GM19452 (cell line): ENCODE measurements around the gene TRAF4.

Experiments used
- ATAC-seq: cut with Tn5 transposase; IDR thresholded peaks from one replicate; pipeline ENCODE4 v1.9.1; 2021; ENCODE audit not compliant: unreplicated experiment

Gene TRAF4

GRCh38 chr17:28747051-28747691 is 3.4 kb downstream of the TRAF4 start:
- no peak for ATAC-seq

GRCh38 chr17:28747801-28748750 is 4.3 kb downstream of the TRAF4 start:
- ATAC-seq = no peak

GRCh38 chr17:28748852-28749515 is 5.2 kb downstream of the TRAF4 start:
- no peak for ATAC-seq

- ATAC-seq = peak; percentile 18
These were observed 5.8 kb downstream of the TRAF4 start for GRCh38 chr17:28749516-28750177.

- ATAC-seq = peak; percentile 72
These were observed 6.6 kb downstream of the TRAF4 start for GRCh38 chr17:28750178-28751047.

- ATAC-seq = no peak
These were observed 8.0 kb downstream of the TRAF4 start for GRCh38 chr17:28751600-28752366.

- ATAC-seq = no peak
These were observed 11.7 kb downstream of the TRAF4 start for GRCh38 chr17:28755486-28755885.

- ATAC-seq = no peak
These were observed 12.4 kb downstream of the TRAF4 start for GRCh38 chr17:28756049-28756804.

- ATAC-seq = no peak
These were observed 14.8 kb downstream of the TRAF4 start for GRCh38 chr17:28758411-28759121.

- no peak for ATAC-seq
These were observed 15.6 kb downstream of the TRAF4 start for GRCh38 chr17:28759256-28759865.

- ATAC-seq = no peak
These were observed 17.1 kb downstream of the TRAF4 start for GRCh38 chr17:28760601-28761562.

- ATAC-seq = no peak
These were observed 19.5 kb downstream of the TRAF4 start for GRCh38 chr17:28763137-28763799.

GRCh38 chr17:28763804-28764266 is 20.0 kb downstream of the TRAF4 start:
- no peak for ATAC-seq

- ATAC-seq = no peak
These were observed 21.2 kb downstream of the TRAF4 start for GRCh38 chr17:28765038-28765437.

- ATAC-seq = no peak
These were observed 29.9 kb downstream of the TRAF4 start for GRCh38 chr17:28773736-28774135.

- ATAC-seq = no peak
These were observed 30.4 kb downstream of the TRAF4 start for GRCh38 chr17:28774206-28774605.
